GM18498 (cell line): ENCODE results near the gene SIK3.
"Not testable (repeated sequence)": the region's sequence is repeated elsewhere in the genome, so short reads cannot be mapped to it uniquely, and the experiment has no call there.

Source experiments
- ATAC-seq: cut with Tn5 transposase; IDR thresholded peaks from one replicate; pipeline ENCODE4 v1.9.1; 2021; ENCODE audit warnings: mild to moderate bottlenecking, moderate library complexity; ENCODE audit not compliant: unreplicated experiment

The SIK3 gene

DNA sequence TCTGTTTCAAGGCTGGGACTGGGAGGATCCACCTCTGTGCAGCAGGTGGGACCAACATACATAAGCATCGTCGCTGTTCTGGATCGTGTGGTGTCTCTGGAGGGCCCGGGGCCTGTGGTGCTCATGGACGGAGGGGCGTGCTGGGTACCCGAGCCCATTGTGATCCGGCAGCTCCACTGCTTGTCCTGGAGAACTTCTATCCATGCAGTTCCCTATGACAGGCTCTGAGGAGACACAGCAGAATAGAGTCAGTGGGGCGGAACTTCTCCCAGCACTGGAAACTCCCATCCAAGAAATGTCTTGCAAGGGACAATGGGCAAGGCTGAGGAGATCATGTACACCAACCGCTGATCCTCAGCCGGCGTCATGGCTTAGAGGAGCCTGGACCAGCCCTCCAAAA lies 249.2 kb downstream of the SIK3 start:
- no peak for ATAC-seq

DNA sequence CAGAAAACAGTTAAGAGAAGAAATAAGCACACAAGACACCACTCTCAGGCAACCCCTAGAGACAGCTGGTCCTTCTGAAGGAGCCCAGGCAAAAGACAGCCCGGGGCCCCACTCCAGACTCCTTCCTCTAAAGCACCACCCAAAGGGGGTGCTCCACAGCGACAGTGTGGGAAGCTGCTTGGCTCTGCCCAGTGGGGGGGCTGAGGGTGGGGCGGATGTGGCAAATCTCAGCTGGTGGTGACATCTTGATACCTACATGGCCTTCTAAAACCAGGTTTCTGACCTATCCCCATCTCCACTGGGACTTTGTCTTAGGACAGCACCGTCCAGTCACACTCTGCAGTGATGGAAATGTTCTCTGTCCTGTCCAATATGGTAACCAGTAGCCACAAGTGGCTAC lies 250.6 kb downstream of the SIK3 start:
- no peak for ATAC-seq

DNA sequence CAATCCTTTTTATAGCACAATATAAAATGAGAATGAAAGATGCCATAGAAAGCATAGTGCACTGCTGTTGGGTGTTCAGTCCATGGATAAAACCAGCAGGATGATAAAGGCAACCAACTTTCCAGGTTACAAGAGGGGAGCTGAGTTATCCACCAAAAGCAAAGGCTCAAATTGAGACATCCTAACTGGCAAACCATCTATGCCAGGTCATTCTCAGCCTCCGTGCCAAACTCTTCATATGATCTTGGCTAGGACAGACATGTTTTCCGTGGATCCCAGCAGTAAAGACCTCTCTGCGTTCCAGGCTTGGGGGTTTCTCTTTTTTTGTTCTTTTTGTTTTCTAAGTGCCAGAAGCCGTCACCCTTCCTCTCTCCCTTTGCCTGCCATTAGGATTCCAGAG lies 253.5 kb downstream of the SIK3 start:
- no peak for ATAC-seq

DNA sequence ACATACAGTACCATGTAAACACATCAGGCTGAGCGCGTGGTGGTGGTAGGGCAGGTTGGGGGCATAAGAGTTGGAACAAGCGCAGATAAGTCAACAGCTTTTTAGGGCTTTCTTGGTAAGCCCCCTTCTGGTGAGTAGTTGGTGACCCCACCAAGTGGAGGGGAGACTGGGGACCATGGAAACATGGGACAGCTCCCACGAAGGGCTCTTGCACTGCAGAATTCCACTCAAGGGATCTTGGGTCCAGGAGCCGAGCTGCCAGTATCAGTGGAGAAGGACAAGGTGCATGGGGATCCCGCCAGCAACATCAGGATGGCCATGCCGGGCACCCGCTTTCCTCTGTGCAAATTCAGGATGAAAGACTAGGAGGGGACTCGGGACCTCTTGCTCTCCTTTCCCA lies 254.6 kb downstream of the SIK3 start:
- no peak for ATAC-seq

DNA sequence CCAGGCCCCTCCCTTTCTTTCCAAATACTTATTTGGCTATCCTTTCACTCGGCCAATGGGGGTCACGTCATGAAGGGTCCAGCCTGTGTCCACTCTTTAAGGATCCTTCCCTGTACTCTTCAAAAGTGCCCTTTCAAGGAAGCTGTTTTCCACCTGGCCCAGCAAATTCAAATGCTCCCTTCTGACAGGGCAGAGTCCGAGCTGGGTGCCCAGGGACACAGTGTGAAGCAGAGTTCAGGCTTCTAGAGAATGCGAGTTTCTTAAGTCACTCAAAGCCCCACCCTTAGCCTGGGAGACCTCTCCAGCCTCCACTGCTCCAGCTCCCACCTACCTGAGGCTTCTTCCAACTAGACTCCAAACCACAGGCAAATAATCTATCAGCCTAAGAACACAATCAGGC lies 255.3 kb downstream of the SIK3 start:
- no peak for ATAC-seq

DNA sequence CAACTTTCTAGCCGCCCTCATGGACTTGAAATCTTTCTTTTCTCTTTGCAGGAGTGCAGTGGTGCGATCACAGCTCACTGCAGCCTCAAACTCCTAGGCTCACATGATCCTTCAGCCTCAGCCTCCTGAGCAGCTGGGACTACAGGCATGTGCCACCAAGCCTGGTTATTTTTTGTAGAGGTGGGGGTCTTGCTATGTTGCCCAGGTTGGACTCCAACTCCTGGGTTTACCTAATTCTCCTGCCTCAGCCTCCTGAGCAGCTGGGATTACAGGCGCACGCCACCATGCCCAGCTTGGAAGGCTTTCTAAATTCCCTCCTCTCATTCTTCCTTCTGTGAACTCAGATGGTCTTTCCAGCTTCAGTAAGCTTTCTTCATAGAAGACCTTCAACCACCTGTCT lies 256.1 kb downstream of the SIK3 start:
- ATAC-seq, result no peak

DNA sequence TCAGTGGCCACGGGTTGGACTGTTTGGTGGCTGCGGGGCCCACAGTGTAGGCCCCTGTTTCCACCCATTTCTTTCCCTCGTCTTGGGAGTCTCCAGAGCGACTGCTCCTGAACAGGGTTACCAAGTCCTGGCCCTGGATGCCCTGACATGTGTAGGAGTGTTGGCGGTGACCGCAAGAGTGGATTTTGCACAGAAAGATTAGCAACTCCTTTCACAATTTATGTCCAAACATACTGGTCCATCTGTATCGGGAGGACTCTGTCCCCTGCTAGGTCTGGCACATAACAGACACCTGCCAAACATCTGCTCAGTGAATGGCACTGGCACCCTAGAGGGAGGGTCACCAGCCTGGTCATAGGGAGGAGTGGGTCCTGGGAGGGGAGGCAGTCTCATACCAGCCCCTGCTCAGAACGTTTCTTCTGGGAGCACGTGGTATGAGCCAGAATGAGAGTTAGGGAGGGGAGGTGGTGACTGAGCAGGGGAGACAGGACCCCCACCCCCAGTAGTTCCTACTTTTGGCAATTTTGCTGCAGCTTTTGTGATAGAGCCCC lies 257.4 kb downstream of the SIK3 start:
- no peak for ATAC-seq

DNA sequence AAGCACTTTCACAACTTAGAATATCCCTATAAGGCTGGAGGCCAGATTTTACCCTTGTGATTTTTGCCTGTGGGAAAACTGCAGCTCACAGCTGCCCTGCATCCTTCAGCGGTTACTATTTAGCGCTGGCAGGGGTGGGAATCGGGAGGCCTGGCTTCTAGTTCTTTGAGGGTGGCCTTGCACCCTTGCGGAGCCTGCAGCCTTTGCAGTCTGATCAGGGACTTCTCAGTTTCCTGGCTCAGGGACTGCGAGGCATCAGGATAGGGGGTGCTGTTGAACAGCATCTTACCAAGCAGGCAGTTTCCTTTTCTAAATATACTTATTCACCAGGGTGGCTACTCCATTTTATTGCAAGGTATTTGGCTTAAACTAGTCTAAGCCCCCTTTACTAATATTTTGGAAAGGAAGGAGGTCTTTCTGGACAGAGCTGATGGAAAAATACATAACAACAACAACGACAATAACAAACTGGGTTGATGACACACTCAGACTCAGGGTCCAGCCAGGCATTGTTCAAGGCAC lies 257.9 kb downstream of the SIK3 start:
- no peak for ATAC-seq

DNA sequence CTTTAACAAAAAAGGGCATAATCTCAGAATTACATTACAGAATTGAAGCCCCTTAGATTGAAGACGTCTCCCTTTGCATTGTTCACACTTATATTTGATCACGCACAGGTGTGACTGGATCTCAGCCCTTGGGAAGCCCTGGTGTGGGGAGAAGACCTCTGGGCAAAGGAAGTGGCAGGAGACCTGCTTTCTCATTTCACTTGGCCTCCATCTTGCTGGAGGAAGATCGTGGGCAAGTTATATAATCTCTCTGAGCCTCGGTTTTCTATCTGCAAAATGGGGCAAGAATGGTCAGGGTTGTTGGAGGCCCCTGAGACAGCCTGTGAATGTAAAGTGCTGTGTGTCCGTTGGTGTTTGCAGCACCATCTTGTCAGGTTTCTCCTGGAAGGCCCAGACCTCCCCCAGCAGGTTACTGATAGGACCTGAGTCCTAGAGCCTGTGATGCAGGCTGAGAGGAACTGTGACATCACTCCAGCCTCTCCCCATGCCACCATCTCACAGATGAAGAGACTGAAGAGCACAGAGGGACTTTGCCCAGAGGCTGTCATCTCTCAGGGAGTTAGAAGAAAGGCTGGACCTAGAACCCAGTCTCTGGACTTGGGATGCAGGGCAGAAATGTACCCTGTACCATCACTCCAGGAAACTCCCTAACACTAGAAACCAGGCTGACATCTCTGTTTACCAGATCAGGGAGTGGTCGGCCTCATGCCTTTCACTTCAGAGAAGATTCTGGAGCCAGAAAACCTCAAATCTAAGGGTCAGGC lies 259.7 kb downstream of the SIK3 start:
- ATAC-seq, result no peak

DNA sequence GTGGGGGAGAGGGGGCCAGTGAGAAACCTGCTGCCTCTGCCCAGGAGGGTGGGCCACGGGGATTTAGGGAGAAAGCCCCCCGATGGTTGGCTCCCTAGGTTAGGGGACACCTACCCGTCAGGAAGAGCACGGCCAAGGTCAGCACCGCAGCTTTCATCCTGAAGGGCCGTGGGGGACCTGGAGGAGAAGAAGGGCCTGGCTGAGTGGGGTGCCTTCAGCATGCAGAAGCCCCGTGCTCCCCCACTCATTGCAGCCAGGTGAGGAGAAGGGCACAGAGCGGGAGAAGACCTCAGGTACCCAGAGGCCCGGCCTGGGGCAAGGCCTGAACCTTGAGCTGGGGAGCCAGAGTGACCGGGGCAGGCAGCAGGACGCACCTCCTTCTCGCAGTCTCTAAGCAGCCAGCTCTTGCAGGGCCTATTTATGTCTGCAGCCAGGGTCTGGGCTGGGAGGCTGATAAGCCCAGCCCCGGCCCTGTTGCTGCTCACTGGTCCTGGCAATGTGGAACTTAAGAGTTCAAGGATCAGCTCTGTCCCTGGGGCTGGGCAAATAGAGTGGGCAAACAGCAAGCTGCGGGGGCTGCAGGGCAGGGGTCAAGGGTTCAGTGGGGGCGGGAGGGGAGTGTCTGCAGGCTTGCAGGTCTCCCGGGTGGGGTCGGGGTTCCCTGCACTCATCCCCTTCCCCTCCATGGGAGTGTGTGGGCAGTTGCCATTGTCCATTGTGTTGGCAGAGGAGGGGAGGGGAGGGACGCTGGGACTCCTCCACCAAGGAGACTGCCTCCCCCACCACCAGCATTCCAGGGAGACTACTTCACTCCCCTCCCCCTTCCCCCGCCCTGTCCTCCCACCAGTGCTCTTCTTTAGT lies 260.8 kb downstream of the SIK3 start, which contains the start of gene APOA1:
Gene APOA1 (minus strand): TSS at position 392 of the 861 bp plus-strand sequence. CDS start 235 bp downstream, at position 157.
- ATAC-seq, result no peak

DNA sequence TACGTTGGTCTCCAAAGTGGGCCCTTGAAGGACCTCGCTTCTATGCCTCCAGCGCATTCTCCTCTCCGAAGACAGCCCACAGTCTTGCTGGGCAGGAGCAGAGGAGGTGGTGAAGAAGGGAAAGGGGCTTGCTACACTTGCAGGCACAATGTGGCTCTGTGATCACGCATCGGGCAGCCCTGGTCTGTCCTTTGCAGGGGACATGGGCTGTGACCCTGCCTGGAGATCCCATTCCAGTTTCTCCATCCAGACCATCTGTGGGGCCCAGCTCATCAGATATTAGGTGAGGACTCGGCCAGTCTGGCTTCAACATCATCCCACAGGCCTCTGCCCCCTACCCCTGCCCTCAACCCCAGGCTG lies 261.6 kb downstream of the SIK3 start:
- no peak for ATAC-seq

DNA sequence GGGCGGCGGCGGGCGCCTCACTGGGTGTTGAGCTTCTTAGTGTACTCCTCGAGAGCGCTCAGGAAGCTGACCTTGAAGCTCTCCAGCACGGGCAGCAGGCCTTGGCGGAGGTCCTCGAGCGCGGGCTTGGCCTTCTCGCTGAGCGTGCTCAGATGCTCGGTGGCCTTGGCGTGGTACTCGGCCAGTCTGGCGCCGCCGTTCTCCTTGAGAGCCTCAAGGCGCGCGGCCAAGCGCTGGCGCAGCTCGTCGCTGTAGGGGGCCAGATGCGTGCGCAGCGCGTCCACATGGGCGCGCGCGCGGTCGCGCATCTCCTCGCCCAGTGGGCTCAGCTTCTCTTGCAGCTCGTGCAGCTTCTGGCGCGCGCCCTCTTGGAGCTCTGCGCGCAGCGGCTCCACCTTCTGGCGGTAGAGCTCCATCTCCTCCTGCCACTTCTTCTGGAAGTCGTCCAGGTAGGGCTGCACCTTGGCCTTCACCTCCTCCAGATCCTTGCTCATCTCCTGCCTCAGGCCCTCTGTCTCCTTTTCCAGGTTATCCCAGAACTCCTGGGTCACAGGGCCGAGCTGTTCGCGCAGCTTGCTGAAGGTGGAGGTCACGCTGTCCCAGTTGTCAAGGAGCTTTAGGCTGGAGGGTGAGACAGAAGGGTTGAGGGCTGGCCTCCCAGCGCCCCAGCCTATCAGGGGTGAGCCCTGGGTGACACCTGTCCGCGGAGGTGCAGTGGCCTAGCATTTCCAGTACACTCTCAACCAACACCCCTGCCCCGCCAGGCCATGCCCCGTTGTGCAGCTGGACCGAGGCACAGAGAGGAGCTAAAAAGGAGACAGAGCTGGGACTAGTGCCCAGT lies 262.2 kb downstream of the SIK3 start:
- peak; percentile 78 for ATAC-seq

DNA sequence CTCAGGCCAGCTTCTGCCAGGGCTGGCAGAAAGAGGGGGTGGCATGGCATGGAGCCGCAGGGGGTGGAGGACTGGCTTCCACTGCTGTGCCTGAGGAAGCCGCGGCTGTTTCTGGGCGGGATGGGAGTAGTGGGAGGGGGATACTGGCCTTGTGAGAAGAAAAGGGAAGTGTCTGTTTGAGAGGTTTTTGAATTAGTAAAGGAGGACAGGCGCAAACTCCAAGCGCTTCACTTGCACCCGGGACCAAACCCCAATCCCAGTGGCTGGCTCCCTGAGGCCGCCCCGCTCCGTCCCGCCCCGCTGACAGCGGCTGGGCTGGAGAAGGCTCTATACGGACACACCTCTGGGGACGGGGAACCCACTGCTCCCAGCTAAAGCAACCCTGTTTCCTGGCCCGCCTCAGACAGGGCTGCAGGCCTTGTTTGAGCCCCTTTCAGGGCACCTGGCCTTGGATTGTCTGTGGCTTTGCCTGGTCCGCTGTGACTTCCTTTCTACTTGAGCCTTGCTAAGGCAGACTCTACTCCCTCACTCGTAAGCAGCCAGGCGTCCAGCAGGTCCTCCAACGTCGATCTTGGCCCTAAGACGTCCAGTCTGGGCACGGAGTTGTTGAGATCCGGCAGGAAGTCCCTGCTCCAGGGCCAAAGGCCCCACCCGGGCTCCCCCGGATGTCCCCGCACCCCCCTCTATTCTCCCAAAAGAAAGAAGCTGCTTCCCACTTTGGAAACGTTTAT lies 263.0 kb downstream of the SIK3 start:
- peak; percentile 5 for ATAC-seq

DNA sequence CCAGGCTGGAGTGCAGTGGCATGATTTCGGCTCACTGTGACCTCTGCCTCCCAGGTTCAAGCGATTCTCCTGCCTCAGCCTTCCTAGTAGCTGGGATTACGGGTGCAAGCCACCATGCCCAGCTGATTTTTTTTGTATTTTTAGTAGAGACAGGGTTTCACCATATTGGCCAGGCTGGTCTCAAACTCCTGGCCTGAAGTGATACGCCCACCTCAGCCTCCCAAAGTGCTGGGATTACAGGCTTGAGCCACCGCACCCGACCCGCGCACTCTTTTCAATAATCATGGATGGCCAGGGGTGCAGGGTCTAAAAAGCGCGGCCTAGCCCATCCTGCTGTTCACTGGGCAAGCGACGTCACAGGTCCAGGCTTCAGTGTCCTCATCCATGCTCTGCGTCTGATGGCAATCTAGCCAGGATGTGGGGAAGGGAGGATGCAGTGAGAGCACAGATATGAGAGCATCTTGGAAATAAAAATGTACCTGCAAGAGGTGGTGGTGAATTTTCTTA lies 263.6 kb downstream of the SIK3 start:
- not testable (repeated sequence) for ATAC-seq

DNA sequence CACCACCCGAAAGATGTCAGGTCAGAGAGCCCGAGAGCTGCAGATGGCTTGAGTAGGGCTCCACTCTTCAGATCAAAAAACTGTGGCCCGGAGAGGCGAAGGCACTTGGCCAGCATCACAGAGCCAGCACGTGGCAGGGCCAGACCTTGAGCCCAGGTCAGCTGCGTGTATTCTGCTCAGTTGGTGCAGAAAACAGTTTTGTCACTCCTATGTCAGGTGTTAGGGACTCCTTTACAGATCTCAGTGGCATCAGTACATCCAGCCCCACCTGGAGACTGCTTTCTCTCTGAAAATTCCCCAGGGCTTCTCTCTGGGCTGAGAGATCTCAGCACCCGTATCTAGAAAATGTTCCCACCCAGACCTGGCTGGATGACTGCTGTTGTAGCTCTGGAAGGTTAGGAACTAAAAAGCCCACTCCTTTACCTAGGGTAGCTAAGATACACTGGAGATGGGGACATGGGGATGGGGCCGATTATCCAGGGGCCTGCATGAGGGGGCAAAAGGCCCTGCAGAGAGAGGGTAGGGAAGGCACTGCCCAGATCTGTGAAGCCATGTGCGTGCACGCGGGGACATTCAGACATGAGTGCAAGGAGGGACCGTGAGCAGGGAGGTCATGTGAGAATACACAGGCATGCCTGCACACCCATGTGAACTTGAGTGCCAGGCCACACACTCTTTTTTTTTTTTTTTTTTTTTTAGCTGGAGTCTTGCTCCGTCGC lies 264.3 kb downstream of the SIK3 start:
- no peak for ATAC-seq

DNA sequence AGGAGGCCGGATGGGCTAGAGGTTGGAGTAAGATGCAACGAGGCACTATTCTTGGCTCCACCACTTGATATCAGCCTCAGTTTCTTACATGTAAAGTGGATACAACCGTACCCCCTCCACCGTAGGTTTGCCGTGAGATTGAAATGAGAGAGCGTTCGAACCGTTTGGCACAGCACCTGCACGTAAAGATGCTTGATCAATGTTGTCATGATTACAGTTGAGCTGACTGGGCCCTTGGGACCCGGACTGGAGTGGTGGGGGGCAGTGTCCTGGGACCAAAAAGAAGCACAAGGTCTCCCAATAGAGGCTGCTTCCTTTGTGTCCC lies 264.8 kb downstream of the SIK3 start:
- no peak for ATAC-seq

DNA sequence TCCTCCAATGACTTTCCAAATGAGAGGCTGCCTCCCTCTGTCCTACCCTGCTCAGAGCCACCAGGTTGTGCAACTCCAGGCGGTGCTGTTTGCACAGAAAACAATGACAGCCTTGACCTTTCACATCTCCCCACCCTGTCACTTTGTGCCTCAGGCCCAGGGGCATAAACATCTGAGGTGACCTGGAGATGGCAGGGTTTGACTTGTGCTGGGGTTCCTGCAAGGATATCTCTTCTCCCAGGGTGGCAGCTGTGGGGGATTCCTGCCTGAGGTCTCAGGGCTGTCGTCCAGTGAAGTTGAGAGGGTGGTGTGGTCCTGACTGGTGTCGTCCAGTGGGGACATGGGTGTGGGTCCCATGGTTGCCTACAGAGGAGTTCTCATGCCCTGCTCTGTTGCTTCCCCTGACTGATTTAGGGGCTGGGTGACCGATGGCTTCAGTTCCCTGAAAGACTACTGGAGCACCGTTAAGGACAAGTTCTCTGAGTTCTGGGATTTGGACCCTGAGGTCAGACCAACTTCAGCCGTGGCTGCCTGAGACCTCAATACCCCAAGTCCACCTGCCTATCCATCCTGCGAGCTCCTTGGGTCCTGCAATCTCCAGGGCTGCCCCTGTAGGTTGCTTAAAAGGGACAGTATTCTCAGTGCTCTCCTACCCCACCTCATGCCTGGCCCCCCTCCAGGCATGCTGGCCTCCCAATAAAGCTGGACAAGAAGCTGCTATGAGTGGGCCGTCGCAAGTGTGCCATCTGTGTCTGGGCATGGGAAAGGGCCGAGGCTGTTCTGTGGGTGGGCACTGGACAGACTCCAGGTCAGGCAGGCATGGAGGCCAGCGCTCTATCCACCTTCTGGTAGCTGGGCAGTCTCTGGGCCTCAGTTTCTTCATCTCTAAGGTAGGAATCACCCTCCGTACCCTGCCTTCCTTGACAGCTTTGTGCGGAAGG lies 265.6 kb downstream of the SIK3 start:
- ATAC-seq, result no peak

DNA sequence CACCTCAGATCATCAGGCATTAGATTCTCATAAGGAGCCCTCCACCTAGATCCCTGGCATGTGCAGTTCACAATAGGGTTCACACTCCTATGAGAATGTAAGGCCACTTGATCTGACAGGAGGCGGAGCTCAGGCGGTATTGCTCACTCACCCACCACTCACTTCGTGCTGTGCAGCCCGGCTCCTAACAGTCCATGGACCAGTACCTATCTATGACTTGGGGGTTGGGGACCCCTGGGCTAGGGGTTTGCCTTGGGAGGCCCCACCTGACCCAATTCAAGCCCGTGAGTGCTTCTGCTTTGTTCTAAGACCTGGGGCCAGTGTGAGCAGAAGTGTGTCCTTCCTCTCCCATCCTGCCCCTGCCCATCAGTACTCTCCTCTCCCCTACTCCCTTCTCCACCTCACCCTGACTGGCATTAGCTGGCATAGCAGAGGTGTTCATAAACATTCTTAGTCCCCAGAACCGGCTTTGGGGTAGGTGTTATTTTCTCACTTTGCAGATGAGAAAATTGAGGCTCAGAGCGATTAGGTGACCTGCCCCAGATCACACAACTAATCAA lies 266.4 kb downstream of the SIK3 start:
- no peak for ATAC-seq
